Neural cell (in vitro differentiated cells): Measurements from ENCODE around the gene HELZ.

ENCODE experiments used
- EZH2 ChIP-seq: fragments of 200-600, 300-800 bp; shearing (Covaris generic), sonication (generic); IDR thresholded peaks from 2 replicates; pipeline ENCODE4 v1.6.1; 2014; ENCODE audit warnings: antibody characterized with exemption, low read length, borderline replicate concordance, mild to moderate bottlenecking; ENCODE audit not compliant: insufficient read depth, poor library complexity, severe bottlenecking
- MXI1 ChIP-seq: fragments of 450-650 bp; conservative IDR thresholded peaks from 2 replicates; pipeline ENCODE4 v1.6.1; 2014; ENCODE audit warnings: antibody characterized with exemption, mild to moderate bottlenecking; ENCODE audit not compliant: poor library complexity, severe bottlenecking
- POLR2AphosphoS5 ChIP-seq: IDR thresholded peaks from 2 replicates; pipeline ENCODE4 v1.6.1; 2012
- RAD21 ChIP-seq: fragments of 450-650 bp; conservative IDR thresholded peaks from 2 replicates; pipeline ENCODE4 v1.6.1; 2014; ENCODE audit warnings: antibody characterized with exemption, mild to moderate bottlenecking, moderate library complexity
- SMC3 ChIP-seq: fragments of 450-650 bp; conservative IDR thresholded peaks from 2 replicates; pipeline ENCODE4 v1.6.1; 2014; ENCODE audit warnings: antibody characterized with exemption, mild to moderate bottlenecking, moderate library complexity; ENCODE audit not compliant: poor library complexity
- TAF1 ChIP-seq: IDR thresholded peaks from 2 replicates; pipeline ENCODE4 v1.6.1; 2012; ENCODE audit warnings: low read depth
- TF ChIP-seq, protein P1 (sequence below): fragments of 450-650 bp; IDR thresholded peaks from 2 replicates; pipeline ENCODE4 v1.5.1; 2014; ENCODE audit warnings: antibody characterized with exemption, mild to moderate bottlenecking, moderate library complexity; ENCODE audit not compliant: poor library complexity, severe bottlenecking
- TF ChIP-seq, protein P2 (sequence below): IDR thresholded peaks from 2 replicates; pipeline ENCODE4 v1.6.1; 2012; ENCODE audit warnings: borderline replicate concordance

DNA sequence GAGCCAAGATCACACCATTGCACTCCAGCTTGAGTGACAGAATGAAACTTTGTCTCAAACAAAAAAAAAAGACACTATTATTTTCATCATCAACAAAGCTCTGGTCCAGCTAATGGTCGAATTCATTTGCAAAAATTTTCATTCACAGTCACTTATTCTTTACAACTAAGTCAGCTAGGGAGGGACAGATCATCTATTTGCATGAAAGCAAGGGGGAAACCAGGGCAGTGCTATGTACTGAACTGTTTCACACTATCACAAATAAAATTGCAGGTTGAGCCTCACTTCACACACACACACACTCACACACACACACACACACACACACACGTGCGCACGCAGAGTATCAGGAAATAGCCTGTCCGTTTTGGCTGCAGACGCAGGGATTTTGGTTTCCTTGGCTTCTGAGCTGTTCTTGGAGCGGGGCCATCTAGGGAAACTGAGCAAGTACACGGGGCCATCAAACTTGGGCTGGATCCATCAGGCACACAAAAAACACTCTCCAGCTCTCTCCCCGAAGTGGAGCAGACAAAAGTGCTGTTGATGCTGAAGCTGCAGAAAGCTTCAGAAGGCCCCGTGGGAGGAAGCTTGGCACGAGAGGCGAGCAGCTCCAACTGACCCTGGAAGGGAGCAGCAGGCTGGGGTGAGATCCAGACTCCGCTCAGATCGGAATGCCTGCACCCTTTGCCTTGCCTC, 44.3 kb upstream of the HELZ start:
- no peak for TF ChIP-seq SMC3
- TF ChIP-seq, protein P1, sequence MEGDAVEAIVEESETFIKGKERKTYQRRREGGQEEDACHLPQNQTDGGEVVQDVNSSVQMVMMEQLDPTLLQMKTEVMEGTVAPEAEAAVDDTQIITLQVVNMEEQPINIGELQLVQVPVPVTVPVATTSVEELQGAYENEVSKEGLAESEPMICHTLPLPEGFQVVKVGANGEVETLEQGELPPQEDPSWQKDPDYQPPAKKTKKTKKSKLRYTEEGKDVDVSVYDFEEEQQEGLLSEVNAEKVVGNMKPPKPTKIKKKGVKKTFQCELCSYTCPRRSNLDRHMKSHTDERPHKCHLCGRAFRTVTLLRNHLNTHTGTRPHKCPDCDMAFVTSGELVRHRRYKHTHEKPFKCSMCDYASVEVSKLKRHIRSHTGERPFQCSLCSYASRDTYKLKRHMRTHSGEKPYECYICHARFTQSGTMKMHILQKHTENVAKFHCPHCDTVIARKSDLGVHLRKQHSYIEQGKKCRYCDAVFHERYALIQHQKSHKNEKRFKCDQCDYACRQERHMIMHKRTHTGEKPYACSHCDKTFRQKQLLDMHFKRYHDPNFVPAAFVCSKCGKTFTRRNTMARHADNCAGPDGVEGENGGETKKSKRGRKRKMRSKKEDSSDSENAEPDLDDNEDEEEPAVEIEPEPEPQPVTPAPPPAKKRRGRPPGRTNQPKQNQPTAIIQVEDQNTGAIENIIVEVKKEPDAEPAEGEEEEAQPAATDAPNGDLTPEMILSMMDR: no peak
- TF ChIP-seq EZH2: no peak
- TF ChIP-seq, protein P2, sequence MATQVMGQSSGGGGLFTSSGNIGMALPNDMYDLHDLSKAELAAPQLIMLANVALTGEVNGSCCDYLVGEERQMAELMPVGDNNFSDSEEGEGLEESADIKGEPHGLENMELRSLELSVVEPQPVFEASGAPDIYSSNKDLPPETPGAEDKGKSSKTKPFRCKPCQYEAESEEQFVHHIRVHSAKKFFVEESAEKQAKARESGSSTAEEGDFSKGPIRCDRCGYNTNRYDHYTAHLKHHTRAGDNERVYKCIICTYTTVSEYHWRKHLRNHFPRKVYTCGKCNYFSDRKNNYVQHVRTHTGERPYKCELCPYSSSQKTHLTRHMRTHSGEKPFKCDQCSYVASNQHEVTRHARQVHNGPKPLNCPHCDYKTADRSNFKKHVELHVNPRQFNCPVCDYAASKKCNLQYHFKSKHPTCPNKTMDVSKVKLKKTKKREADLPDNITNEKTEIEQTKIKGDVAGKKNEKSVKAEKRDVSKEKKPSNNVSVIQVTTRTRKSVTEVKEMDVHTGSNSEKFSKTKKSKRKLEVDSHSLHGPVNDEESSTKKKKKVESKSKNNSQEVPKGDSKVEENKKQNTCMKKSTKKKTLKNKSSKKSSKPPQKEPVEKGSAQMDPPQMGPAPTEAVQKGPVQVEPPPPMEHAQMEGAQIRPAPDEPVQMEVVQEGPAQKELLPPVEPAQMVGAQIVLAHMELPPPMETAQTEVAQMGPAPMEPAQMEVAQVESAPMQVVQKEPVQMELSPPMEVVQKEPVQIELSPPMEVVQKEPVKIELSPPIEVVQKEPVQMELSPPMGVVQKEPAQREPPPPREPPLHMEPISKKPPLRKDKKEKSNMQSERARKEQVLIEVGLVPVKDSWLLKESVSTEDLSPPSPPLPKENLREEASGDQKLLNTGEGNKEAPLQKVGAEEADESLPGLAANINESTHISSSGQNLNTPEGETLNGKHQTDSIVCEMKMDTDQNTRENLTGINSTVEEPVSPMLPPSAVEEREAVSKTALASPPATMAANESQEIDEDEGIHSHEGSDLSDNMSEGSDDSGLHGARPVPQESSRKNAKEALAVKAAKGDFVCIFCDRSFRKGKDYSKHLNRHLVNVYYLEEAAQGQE: no peak
- no peak for TF ChIP-seq RAD21
- no peak for TF ChIP-seq POLR2AphosphoS5
- TF ChIP-seq MXI1: no peak
- no peak for TF ChIP-seq TAF1
